ENCODE results near the gene SSH2.
"Not testable (repeated sequence)": the region's sequence is repeated elsewhere in the genome, so short reads cannot be mapped to it uniquely, and the experiment has no call there.

Gene SSH2

DNA sequence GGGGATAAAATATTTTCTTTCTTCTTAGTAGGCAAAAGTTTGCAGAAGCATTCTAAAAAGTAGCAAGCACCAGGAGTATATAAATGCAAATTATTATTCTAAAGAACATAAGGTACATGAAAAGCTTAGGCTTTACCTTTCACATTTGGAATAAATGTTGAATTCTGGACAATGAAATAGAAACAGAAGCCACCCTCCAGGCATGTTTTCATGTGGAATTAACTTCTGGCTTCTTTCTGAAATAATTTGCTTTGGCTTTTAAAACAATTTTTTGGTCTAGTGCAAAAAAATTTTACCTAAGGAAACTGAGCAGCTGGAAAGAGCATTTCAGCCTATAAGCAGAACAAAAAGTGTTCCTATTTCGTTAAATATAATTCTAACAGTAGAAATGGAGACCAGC, 197.8 kb downstream of the SSH2 start:
- no peak for DNase-seq

- no peak for DNase-seq
Measured at GRCh38 chr17:29731589-29731929, 198.5 kb downstream of the SSH2 start.

- DNase-seq, result no peak
Measured at GRCh38 chr17:29728490-29728889, 201.5 kb downstream of the SSH2 start.

GRCh38 chr17:29726715-29727252, 203.2 kb downstream of the SSH2 start:
- DNase-seq, result no peak

GRCh38 chr17:29725408-29725807, 204.6 kb downstream of the SSH2 start:
- DNase-seq, result not testable (repeated sequence)

GRCh38 chr17:29723278-29724047, 206.6 kb downstream of the SSH2 start:
- no peak for DNase-seq

GRCh38 chr17:29722411-29723198, 207.4 kb downstream of the SSH2 start:
- no peak for DNase-seq

- no peak for DNase-seq
Measured at GRCh38 chr17:29720551-29720950, 209.5 kb downstream of the SSH2 start.

GRCh38 chr17:29719469-29719868, 210.6 kb downstream of the SSH2 start:
- no peak for DNase-seq

GRCh38 chr17:29718446-29719039, 211.5 kb downstream of the SSH2 start:
- no peak for DNase-seq

DNA sequence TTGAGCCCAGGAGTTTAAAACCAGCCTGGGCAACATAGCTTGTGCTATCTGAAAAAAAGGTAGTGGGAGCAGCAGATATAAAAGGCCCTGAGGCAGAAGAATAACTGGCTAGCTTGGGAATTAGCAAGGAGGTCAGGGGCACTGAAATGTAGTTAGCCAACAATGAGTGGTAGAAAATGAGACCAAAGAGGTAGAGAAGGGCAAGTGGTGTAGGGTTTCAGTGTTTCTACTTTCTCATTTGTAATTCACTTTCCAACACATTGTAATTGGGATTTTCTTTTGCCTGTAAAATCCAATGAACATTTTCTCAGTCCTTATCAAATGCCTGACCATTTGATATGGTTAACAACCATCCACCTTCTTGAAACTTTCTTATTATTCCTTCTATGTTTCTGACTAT, 212.2 kb downstream of the SSH2 start:
- DNase-seq, result no peak

DNA sequence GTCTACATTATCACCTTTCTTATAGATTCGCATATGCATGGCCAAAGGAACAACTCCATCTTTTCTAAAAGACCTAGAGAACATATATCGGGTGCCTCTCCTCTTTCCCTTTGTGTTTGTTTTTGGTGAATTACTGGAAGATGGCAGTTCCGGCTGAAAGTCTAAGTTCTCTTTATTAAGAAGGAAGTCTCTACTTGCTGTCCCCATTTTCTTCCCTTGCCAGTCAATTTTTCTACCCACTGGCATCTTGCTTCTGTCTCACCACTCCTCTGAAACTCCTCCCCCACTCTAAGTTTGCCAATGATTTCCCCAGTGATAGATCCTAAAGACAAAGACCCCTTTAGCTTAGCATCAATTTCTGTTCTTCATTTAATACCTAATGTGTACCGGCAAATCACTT, 213.5 kb downstream of the SSH2 start:
- DNase-seq, result no peak

DNA sequence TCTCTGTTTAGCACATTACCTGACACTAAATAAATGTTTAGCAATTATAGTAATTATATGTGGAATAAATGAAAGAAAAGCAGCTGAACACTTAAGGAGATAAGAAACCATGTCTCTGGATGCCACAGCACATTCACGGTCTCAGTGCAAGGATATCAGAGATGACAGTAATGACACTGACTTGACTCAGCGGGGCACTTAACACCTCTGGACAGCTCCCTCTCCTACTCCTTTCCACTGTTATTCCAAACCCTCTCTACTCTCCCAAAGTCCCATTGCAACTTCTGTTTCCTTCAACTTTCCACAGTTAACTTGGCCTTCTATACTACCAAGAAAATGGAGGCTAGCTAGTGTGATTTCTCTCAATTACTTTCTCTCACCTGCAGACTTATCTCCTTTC, 214.3 kb downstream of the SSH2 start:
- no peak for DNase-seq

GRCh38 chr17:29714146-29714545, 215.9 kb downstream of the SSH2 start:
- no peak for DNase-seq

DNA sequence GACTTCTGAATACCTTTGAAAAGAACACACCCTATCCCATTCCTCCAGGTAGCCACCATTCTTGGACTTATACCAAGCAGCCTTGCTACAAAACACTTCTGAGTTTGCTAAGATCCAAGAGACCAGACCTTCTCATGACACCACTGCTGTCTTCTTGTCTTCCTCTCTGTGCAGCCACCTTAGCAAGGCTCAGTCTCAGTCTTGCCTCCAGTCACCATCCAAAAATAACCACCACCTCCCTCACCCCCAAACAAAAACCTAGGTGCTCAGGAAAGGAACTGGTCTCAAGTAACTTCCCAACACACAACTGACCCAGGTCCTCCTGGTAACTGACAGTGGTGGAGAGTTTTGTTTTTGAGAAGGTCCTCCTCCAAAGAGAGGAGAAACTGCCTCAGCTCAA, 216.4 kb downstream of the SSH2 start:
- DNase-seq, result no peak

DNA sequence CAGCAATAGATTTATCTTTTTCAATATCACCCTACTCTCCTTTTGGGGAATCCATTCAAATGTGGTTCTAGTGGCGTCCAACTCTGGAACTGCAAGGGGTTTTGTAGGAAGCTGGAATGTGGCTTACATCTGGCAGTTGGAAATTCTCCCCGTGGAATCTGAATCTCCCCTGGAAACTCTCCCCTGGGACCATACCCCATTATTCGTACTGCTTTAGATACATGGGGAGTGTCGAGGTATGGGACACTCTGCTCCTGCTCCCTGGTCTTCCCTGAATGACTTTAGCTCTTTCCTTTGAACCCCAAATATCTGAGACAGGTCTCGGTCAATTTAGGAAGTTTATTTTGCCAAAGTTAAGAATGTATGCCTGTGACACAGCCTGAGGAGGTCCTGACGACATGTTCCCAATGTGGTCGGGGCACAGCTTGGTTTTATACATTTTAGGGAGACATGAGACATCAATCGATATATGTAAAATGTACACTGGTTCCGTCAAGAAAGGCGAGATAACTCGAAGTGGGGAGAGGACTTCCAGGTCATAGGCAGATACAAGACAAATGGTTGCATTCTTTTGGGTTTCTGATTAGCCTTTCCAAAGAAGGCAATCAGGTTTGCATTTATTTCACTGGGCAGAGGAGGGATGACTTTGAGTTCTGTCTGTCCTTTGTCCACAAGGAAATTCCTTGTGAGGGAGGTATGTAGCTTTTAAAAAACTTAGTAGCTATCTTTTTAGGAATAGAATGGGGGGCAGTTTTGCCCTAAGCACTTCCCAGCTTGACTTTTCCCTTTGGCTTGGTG, 218.2 kb downstream of the SSH2 start:
- DNase-seq, result no peak

DNA sequence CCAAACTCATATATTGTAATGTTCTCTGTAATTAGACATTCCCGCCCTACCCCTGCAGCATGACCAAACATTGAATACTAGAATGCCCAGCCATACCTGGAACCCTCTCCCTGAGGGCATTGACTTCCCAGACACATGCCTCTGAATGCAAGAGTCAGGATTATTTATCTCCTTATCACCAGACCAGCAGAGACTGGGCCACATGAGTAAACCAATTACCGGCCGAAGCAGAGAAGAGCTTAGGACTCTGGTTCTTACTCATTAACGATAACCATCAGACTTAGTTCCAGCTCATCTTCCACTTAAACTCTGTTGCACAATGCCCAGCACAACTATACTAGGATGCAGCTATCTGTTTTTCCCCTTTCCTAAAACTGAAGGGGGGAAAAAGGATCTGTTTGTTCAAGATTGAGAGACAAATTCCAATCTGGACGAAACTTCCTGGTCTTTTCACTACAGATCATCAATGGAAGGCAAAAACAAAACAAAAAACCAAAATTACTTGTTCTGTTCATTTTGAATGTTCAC, 219.1 kb downstream of the SSH2 start:
- no peak for DNase-seq

DNA sequence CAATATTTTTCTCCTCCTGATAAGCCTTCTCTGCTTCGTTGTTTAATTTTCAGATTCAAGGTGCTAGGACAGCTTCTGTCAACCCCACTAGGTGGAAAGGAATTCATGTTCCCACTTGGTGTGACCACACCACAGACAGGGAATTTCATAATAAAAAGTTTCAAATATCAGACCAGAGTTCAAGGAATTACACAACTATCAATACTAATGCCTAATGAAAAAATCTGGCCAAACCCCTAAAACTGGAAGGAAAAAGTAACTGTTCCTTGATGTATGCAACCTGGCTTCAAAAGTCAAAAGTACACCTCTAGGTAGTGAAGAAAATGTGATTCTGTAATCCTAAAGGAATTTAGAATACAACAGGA, 219.5 kb downstream of the SSH2 start:
- DNase-seq, result no peak

DNA sequence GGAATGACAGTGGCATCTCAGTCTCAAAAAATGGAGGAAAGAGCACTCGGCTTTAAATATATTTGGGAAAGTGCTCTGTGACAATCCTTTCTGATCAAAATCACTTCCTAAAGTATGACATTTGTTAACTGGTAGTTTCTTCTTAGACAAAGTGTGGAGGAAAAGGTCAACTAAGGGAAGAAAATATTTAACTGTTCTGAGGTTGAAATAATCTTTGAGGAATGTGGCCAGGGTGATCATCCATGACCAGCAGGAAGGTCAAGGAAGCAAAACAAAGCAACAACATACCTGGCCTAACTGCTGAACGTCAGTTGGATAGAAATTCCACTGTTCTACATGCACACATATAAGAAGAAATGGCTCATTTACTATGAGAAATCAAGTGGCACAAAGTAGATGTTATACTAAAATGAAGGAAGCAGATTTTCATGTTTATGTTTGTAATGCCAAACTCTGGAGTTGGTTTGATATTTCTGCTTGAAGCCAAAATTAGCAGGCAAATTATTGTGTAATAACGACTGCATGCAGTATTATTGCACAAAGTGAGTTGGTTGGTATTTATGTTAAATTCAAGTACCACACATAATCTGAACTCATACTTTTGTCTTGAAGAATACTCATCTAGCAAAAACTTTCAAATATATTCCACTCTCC, 220.0 kb downstream of the SSH2 start:
- DNase-seq, result no peak

DNA sequence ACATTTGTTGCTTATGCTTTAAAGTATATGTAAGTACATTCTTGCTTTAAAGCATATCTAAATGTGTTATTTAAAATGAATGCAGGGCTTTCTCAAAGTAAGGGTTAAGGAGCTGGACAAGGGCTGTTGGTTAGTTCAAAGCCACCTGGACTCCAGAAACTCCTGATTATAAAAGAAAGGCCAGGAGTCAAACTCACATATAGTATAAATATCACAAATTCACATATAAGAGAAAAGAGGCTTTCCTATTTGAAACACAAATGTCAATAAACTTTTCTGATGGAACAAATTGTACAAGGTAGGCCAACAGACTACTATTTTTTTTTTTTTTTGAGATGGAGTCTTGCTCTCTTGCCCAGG, 222.8 kb downstream of the SSH2 start:
- no peak for DNase-seq

DNA sequence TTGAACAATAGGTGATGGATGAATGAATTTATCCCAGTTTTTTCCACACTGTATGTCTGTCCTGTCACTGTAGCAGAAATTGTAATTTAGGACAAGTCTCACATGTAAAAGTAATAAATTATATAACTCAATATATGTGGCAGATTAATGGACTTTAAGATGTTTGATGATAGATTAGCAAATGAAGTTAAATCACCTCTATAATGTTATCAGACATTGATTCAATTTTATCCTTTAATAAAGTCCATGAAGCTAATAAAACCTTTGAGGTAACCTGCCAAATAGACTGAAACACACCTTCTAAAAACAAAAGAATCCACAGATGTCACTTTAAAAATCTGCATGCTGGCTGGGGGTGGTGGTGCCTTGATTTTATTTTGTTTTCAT, 224.0 kb downstream of the SSH2 start:
- DNase-seq, result no peak

DNA sequence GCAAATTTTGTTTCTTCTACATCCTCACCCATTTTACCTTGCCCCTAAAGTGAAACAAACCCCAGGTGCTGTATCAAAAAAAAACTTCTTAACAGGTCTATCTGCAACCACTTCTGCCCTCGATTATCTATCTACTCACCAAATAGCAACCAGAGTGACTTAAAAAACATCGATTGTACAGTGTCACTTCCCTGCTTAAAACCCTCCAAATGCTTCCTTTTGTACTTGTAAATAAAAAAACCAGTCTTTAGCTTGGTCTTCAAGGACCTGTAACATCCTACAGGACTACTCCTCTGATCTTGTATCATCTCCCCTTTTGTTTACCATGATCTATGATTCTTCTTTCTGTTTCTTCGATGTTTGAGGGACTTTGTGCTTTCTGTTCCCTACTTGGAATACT, 224.6 kb downstream of the SSH2 start:
- DNase-seq, result no peak
